Measurements from ENCODE around the gene HPS1.

GRCh38 chr10:98389398-98389797 lies 57.3 kb downstream of the HPS1 start:
- TF ChIP-seq POLR2A (IDR thresholded peaks at IDR 0.05; ENCODE audit: low read depth, low read length), result no peak
- TF ChIP-seq TAF1 (IDR thresholded peaks at IDR 0.05; ENCODE audit: low read depth, low read length), result no peak
- TF ChIP-seq POLR2AphosphoS5 (IDR thresholded peaks at IDR 0.05; ENCODE audit: low read depth, low read length), result no peak
- no peak for TF ChIP-seq POU2F2 (IDR thresholded peaks at IDR 0.05; ENCODE audit: low read depth, low read length)
